LoVo (cell line): ENCODE results near the gene ACADS.
"Not testable (repeated sequence)": the region's sequence is repeated elsewhere in the genome, so short reads cannot be mapped to it uniquely, and the experiment has no call there.

Experiments used
- DNase-seq: peaks from one replicate; pipeline ENCODE4 v3.0.0-alpha.2; 2016; ENCODE audit warnings: low spot score

Gene ACADS

DNA sequence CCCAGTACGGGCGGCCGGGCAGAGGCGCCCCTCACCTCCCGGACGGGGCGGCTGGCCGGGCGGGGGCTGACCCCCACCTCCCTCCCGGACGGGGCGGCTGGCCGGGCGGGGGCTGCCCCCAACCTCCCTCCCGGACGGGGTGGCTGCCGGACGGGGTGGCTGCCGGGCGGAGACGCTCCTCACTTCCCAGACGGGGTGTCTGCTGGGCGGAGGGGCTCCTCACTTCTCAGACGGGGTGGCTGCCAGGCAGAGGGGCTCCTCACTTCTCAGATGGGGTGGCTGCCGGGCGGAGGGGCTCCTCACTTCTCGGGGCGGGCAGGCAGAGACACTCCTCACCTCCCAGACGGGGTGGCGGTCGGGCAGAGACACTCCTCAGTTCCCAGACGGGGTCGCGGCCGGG, 6.6 kb downstream of the ACADS start:
- DNase-seq: not testable (repeated sequence)

DNA sequence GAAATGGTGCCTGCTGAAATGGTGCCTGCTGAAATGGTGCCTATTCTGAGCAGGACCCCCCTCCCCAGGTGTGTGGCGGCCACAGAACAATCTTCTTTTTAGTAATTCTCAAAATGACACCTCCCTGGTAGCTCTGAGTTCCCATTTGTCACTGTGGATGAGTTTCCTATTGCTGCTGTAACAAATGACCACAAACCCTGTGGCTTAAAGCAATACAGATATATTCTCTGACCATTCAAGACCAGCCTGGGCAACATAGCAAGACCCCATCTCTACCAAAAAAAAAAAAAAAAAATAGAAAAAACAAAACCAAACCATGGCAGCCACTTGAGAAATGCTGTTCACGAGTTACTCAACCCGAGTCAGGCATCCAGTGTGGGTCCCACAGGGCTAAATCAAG, 7.9 kb downstream of the ACADS start:
- no peak for DNase-seq

DNA sequence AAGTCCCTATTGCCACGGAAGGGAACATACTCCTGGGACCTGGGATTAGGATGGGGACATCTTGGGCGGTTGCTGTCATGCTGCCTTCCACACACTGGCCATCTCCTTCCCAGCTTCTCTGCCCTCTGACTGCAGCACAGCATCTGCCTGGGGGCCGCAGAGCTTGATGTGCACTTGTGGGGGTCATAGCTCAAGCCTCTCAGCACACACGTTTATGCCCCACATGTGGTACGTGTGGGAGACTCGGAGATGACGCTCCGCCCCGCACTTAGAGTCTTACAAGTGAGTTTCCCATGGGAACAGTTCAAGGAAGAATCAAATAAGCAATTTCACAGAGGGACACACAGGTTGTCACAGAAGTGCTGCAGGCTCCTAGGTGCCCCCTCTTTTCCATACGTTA, 8.6 kb downstream of the ACADS start:
- DNase-seq: no peak

GRCh38 chr12:120735181-120735580, 9.6 kb downstream of the ACADS start:
- no peak for DNase-seq

- no peak for DNase-seq
Measured at GRCh38 chr12:120736404-120737331, 11.0 kb downstream of the ACADS start.

- DNase-seq: no peak
Measured at GRCh38 chr12:120737557-120738251, 12.1 kb downstream of the ACADS start.

DNA sequence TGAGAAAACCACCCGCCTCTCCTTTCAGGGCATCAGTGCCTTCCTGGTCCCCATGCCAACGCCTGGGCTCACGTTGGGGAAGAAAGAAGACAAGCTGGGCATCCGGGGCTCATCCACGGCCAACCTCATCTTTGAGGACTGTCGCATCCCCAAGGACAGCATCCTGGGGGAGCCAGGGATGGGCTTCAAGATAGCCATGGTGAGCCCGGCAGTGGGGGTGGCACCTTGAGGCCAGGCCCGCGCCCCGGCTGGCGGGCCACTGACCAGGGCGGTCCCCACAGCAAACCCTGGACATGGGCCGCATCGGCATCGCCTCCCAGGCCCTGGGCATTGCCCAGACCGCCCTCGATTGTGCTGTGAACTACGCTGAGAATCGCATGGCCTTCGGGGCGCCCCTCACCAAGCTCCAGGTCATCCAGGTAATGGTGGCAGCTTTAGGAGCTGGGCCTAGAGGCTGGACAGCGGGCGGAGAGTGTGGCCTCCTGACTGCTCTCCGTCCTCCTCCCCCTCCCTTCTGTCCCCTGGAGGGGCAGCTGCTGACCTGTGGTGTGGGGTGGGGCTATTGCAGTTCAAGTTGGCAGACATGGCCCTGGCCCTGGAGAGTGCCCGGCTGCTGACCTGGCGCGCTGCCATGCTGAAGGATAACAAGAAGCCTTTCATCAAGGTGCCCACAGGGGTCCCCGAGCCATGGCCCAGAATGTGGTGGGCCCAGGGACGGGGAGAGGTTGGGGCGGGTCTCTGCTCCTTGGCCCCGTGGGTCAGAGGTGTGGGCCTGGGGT, 12.8 kb downstream of the ACADS start:
- no peak for DNase-seq

- no peak for DNase-seq
Measured at GRCh38 chr12:120739031-120739762, 13.6 kb downstream of the ACADS start.

DNA sequence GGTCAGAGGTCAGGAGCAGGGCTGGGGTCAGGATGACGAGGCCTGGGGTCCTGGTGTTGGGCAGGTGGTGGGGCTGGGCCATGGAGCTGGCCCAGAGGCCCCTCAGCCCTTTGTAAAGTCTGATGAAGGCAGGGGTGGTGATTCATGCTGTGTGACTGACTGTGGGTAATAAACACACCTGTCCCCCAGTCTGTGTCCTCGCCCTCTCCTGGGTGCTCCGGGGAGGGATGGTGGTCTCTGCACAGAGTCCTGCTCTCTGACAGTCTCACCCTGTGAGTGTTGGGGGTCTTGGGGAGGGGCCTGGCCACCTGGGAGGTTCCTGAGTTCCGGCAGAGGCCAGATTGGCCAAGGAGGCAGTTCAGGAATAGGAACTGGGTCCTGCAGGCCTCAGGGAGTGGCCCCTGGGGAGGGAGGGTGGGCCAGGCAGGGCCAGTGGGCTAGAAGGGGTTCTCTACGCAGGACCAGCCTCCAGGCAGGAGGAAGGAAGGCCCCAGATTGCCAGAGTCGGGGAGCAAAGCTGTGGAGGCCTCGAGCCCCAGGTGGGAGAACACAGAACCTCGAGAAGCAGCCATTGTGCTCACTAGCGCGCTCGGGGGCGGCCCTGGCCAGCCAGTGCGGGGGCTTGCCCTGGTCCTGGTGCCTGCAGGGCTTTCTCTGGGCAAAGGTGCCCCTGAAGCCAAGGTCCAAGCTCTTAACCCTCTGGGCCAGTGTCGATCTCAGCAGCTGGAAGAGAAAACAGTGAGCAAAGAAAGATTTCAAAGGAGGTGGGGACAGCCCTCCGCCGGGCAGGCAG, 14.4 kb downstream of the ACADS start:
- DNase-seq: no peak

GRCh38 chr12:120740871-120741270, 15.2 kb downstream of the ACADS start:
- no peak for DNase-seq

- no peak for DNase-seq
Measured at GRCh38 chr12:120741476-120742421, 16.1 kb downstream of the ACADS start.

GRCh38 chr12:120744922-120745493, 19.4 kb downstream of the ACADS start:
- DNase-seq: no peak

GRCh38 chr12:120748242-120748641, 22.6 kb downstream of the ACADS start:
- no peak for DNase-seq

GRCh38 chr12:120749256-120749655, 23.6 kb downstream of the ACADS start:
- DNase-seq: no peak

GRCh38 chr12:120750806-120751205, 25.2 kb downstream of the ACADS start:
- DNase-seq: no peak

- no peak for DNase-seq
Measured at GRCh38 chr12:120751389-120751788, 25.8 kb downstream of the ACADS start.

GRCh38 chr12:120754792-120755191, 29.2 kb downstream of the ACADS start:
- DNase-seq: no peak

DNA sequence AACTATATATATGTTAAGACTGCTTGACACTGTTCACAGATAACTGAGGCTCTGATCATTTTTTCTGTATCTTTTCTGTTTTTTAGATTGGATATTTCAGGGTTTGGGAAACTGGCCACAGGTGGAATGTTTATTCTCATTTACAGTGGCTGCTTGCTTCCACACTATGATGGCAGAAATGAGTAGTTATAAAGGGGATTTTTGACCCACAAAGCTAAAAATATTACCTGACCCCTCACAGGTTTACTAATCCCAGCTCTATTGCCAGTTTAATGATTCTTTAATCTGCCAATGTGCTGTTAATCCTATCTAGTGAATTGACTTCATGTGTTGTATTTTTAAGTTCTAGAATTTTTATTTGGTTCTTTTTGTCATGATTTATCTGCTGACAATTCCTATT, 29.6 kb downstream of the ACADS start:
- no peak for DNase-seq

DNA sequence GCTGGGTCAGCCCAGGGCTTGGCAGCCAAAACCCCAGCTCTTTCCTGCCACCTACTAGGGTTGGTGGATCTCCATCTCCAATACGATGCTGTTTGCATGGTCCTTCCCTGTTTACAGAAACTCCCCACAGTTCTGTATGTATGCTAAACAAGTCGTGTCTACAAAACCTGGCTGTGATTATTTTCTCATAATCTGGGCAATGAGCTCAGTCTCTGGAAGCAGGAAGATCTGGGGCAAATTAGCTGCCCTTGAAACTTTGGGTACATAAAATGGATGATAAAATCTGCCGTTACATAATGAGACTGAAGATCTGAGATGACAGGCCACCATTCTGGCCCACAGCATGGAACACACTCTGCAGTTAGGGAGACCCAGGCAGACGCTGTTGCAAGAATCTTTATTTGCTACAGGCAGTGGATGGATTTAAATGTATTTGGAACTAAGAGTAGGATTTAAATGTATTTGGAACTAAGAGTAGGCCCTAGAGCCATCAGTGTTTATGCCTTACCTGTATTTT, 31.7 kb downstream of the ACADS start:
- DNase-seq: no peak
